Fibroblast of villous mesenchyme (primary cell): ENCODE data around the gene NR4A3. TPM values are rescaled to one million over a fixed set of nuclear protein-coding genes. Genes with fewer than 3 reads are reported as not detected.
A peak's percentile ranks its signal among the peaks of the same experiment; 100 is the strongest.

Experiments used
- DNase-seq: peaks from one replicate; pipeline ENCODE4 v3.0.0-alpha.2; 2010; ENCODE audit warnings: low read depth
- H3K4me3 ChIP-seq: 2 replicates; pipeline ENCODE4 v1.5.1; 2011; ENCODE audit warnings: low read depth, mild to moderate bottlenecking, low read length
- CTCF ChIP-seq: IDR thresholded peaks from 2 replicates; pipeline ENCODE4 v1.5.1; 2012; ENCODE audit warnings: low read depth, mild to moderate bottlenecking, low read length; ENCODE audit not compliant: insufficient read depth
- total RNA-seq: library from RNA; depleted of rRNA; stranded (reverse); fragments of >200 nt; gene quantifications from 2 replicates; pipeline ENCODE4 v1.2.3, GENCODE V29; 2012

NR4A3 gene
- total RNA-seq, 1 donor: under 0.01 TPM

DNA sequence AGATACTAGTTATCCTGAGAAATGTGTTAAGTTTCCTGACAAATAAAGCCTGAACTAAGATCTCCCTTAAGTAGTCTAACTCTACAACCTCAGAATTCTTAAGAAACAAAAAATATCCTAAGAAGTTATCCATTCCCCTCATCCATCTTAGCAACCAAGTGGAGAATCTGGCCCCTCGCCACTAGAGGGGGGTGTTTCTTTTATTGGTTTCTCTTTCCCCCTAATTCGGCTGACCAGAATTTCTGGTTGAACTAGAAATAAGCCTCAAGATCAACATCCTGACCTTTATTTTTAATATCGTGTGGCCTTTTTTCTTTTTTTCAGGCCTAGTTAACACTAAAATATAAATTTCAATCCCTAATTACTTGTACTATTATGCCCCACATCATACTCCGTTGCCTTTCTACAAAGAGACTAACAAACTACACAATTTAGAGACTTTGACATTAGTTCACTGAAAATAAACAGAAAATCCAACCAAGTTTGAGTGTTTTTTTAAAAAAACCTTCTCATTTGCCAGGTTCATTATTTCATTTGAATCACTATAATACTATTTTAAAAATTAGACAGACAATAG lies 14.3 kb upstream of the NR4A3 start:
- TF ChIP-seq CTCF: peak; percentile 83
- peak; percentile 73 for DNase-seq
- H3K4me3 ChIP-seq: no peak overlapping the region

DNA sequence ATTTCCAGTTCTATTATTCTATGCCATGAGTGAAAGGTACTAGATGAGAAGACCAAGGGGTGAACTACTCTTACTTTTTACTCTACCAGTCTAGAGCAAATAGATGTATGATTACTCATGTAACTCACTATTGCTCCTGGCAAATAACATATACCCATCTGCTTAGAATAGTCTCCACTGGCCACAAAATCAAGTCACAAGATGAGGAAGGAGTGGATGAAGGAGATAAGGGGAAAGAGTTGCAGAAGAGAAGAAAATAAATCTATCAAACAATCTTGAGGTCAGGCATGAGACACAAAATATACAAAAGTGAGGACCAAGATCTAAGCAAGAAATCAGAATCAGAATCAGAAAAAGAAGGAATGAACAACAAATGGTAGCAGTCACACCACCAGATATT lies 13.7 kb upstream of the NR4A3 start:
- TF ChIP-seq CTCF: no peak
- no peak overlapping the region for H3K4me3 ChIP-seq
- DNase-seq: no peak

GRCh38 chr9:99808454-99808853 lies 13.2 kb upstream of the NR4A3 start:
- no peak overlapping the region for H3K4me3 ChIP-seq

GRCh38 chr9:99809586-99810319 lies 11.9 kb upstream of the NR4A3 start:
- no peak for TF ChIP-seq CTCF
- DNase-seq: no peak
- H3K4me3 ChIP-seq: no peak overlapping the region

More at GRCh38 chr9:99808454-99808853, 13.2 kb upstream of the NR4A3 start:
- no peak for TF ChIP-seq CTCF
- DNase-seq: no peak

DNA sequence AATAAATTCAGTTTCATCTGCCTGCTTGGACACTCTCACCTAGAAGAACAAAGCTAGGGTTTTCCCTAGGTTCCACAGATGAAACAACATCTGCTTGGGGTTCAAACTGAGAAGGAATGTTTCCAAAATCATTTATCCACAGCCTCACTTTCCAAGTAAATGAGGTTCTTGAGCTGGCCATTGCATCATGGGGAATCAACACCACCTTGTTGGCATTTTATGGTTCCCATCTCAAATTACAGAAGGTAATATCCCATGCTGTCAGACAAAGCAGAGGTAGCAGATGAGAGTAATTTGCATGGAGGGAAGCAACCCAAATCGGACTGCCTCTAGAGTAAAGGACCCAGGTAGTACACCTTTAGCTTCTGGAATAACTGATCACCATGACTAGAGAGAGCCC lies 10.5 kb upstream of the NR4A3 start:
- DNase-seq: no peak
- H3K4me3 ChIP-seq: no peak overlapping the region
- no peak for TF ChIP-seq CTCF

- TF ChIP-seq CTCF: no peak
- no peak for DNase-seq
- H3K4me3 ChIP-seq: no peak overlapping the region
These were observed 9.9 kb upstream of the NR4A3 start for GRCh38 chr9:99811598-99812383.
